ENCODE data around the gene SPATA6.

The SPATA6 gene

DNA sequence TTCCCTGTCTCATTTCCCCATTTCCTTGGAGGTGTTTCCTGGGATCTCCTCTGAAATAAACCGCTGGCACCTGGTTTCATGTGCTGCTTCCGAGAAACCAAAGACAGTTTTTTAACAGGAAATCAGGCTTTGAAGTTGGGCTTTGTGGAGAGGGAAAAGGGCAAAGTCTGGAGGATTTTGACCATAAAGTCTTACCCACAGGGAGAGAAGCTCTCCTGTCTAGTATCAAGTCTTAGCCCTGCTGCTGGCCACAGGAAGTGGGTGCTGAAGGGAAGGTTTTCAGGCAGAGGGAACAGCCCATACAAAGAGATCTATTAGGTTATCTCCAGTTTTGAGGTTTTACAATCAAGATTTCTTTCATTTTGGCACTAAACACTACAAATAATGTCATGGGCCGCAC lies 220.2 kb downstream of the SPATA6 start:
- no peak for DNase-seq (ENCODE audit: low spot score)

DNA sequence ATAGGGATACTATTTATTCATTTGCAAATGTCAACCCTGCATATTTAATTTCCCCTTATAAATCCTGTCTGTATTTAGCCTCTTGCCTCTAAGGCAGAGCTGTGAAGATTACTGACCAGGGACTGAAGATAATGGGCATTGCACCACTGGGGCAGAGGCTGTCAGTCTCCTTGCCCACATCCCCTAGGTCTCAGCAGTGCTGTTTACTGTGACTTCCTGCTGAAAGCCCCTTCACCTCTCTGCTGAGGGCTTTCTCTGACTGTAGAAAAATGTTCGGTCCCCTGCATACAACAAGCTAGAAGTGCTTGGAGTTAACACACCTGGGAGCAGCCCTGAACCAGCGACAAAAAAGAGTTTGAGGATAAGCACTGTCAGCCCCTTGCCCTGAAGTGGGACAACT lies 220.7 kb downstream of the SPATA6 start:
- no peak for DNase-seq (ENCODE audit: low spot score)

DNA sequence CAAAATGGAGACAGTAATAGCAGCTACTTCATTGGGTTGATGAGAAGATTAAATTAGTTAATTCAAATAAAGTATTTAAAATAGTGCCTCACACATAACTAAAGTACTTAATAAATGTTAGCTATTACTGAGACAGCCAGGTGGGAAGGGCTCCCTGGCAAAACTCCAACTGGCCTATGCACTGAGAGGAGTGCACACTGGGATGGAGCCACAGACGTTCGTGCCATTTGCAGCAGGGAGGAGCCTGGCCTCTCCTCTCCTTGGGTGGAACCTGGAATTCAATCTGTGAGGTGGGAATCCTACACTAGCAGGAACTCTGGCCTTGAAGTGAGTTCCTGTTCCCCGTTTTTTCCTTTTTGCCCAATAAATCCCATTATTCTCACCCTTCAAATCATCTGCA lies 221.4 kb downstream of the SPATA6 start:
- DNase-seq (ENCODE audit: low spot score) = no peak

DNA sequence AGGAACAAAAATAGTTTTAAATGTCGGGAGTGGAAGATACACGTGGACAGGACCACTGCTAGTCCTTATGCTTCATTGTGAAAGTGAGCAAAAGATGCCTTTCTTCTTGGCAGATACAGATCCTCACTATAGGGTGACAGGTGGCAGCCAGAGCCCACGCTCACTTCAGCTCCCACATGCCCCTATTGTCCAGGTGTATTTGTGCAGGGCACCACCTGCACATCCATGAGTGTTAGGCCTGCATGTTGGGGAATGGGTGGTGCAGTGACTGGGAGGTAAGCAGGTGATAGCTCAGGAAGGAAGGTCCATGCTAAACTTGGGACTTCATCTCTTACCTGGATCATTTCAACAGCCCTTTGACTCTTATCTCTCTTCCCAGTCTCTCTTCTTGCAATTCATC lies 222.1 kb downstream of the SPATA6 start:
- DNase-seq (ENCODE audit: low spot score) = no peak

DNA sequence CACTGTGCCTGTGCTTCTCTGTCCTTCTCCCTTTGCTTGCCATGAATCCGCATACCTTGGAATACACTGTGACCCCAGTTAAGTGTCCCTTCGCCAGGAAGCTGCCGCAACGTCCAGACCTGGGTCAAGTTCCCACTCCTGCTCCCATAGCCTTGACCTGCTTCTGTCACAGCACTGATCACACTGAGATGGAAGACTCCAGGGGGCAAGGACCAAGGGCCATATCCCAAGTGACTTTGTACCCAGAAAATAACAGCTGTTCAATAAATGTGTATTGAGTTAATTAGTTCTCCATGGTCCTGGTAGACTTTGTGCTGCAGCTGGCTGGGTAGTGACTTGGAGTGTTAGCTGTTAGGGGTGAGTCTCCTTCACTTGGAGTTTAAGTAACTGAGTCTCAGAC lies 223.6 kb downstream of the SPATA6 start:
- no peak for DNase-seq (ENCODE audit: low spot score)

DNA sequence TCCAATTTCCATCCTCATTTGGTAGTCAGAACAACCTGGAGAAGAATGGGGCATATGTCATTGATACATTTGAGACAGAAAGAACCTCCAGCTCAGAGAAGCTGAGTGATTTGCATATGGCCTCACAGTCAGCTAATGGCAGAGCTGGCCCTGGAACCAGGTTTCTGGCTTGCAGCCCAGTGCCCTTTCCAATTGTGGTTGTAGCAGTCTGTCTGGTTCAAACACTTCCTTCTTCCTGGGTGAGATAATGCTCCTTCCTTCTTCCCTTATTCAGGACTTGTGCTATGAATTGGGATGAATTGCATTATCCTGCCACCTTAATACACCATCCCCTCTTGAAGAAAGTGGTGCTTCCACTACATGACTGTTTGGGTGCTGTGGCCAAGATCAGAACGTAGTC lies 225.3 kb downstream of the SPATA6 start:
- DNase-seq (ENCODE audit: low spot score) = no peak

Data from D341Med (cell line).